IPS DF 6.9 (cell line): ENCODE measurements around the gene EBLN2.

Experiments used
- DNase-seq: peaks from one replicate; pipeline ENCODE4 v3.0.0-alpha.2; 2013; ENCODE audit warnings: low read depth, low spot score
- H3K27ac ChIP-seq: one replicate; pipeline ENCODE4 v1.5.1; 2013; ENCODE audit warnings: low read length, control low read depth
- H3K27me3 ChIP-seq: 2 replicates; pipeline ENCODE4 v1.6.1; 2013; ENCODE audit warnings: mild to moderate bottlenecking, low read length; ENCODE audit not compliant: control insufficient read depth, insufficient read depth
- H3K36me3 ChIP-seq: 2 replicates; pipeline ENCODE4 v1.6.1; 2013; ENCODE audit warnings: low read length; ENCODE audit not compliant: control insufficient read depth, insufficient read depth
- H3K4me1 ChIP-seq: 2 replicates; pipeline ENCODE4 v1.6.1; 2013; ENCODE audit warnings: low read length; ENCODE audit not compliant: control insufficient read depth, insufficient read depth
- H3K4me3 ChIP-seq: 2 replicates; pipeline ENCODE4 v1.5.1; 2013; ENCODE audit warnings: mild to moderate bottlenecking, low read length
- H3K9me3 ChIP-seq: 2 replicates; pipeline ENCODE4 v1.6.1; 2013; ENCODE audit warnings: low read length, inconsistent platforms; ENCODE audit not compliant: control insufficient read depth, insufficient read depth
- WGBS: extraction: QIAGEN DNeasy Blood & Tissue Kit; methylation state at CpG from one replicate; pipeline ENCODE4 v1.1.7; 2013; ENCODE audit warnings: mixed read lengths, missing lambda C conversion rate; ENCODE audit not compliant: insufficient read length, insufficient coverage; 5-methylcytosine and 5-hydroxymethylcytosine counted together

Gene EBLN2

GRCh38 chr3:73031573-73032103 lies 29.8 kb upstream of the EBLN2 start:
- Histone ChIP-seq H3K27me3 (no peaks in the 10 kb centered on the region), H3K9me3 (no peaks in the 10 kb centered on the region), H3K27ac (no peak overlapping the region), H3K4me3 (no peak overlapping the region), H3K4me1 (no peaks in the 10 kb centered on the region), H3K36me3 (no peaks in the 10 kb centered on the region)
- no peak for DNase-seq
- no CpG with 5 or more reads among the region's 2 CpGs for whole genome bisulfite sequencing

- no CpG with 5 or more reads among the region's 3 CpGs for WGBS
These were observed 24.5 kb upstream of the EBLN2 start for GRCh38 chr3:73036694-73037591.

GRCh38 chr3:73041537-73041936 lies 19.9 kb upstream of the EBLN2 start:
- no peaks in the 10 kb centered on the region for H3K27me3 ChIP-seq
- no peak for DNase-seq
- H3K36me3 ChIP-seq: no peaks in the 10 kb centered on the region
- H3K27ac ChIP-seq: no peak overlapping the region
- no peaks in the 10 kb centered on the region for H3K9me3 ChIP-seq
- H3K4me1 ChIP-seq: peaks cover 3% of the 10 kb centered on the region; the same call in 1 of the 2 replicates
- WGBS: no CpG with 5 or more reads among the region's 3 CpGs
- no peak overlapping the region for H3K4me3 ChIP-seq

More at GRCh38 chr3:73036694-73037591, 24.5 kb upstream of the EBLN2 start:
- Histone ChIP-seq H3K9me3 (no peaks in the 10 kb centered on the region), H3K27me3 (no peaks in the 10 kb centered on the region), H3K36me3 (no peaks in the 10 kb centered on the region), H3K4me1 (peaks cover 1% of the 10 kb centered on the region; the same call in 1 of the 2 replicates), H3K27ac (no peak overlapping the region), H3K4me3 (no peak overlapping the region)
- DNase-seq: no peak

DNA sequence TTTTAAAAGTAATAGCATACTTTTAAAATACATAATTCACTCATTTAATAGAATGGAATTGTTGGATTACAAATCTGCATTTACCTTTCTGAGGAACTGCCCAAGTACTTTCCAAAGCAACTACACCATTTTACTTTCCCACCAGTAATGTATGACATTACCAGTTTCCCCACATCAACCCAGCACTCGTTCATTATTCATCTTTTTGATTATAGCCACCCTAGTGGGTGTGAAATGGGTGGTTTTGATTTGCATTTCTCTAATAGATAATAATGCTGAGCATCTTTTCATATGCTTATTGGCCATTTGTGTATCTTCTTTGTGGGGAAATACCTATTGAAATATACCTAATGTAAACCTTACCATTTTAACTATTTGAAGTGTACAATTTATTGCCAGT lies 18.0 kb upstream of the EBLN2 start:
- no CpG with 5 or more reads among the region's 1 CpG for WGBS
- 0 out of 2 replicates have a peak, but pooled peaks cover 2% of the 10 kb centered on the region for H3K4me1 ChIP-seq
- no peak overlapping the region for H3K4me3 ChIP-seq
- no peak overlapping the region for H3K27ac ChIP-seq
- H3K9me3 ChIP-seq: no peaks in the 10 kb centered on the region
- H3K27me3 ChIP-seq: no peaks in the 10 kb centered on the region
- DNase-seq: no peak
- no peaks in the 10 kb centered on the region for H3K36me3 ChIP-seq

DNA sequence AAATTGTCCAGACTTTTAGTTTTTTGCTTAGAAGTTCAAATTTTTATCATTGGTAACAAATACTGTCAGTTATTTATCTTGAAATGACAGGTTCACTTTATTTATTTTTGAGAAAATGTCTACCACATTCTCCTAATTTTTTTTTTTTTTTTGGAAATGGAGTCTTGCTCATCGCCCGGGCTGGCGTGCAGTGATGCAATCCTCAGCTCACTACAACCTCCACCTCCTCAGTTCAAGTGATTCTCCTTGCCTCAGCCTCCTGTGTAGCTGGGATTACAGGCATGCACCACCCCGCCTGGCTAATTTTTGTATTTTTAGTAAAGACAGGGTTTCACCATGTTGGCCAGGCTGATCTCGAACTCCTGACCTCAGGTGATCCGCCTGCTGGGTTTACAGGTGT lies 16.1 kb upstream of the EBLN2 start:
- DNase-seq: no peak
- H3K36me3 ChIP-seq: no peaks in the 10 kb centered on the region
- 0 out of 2 replicates have a peak, but pooled peaks cover 2% of the 10 kb centered on the region for H3K4me1 ChIP-seq
- WGBS: no CpG with 5 or more reads among the region's 6 CpGs
- H3K4me3 ChIP-seq: no peak overlapping the region
- no peaks in the 10 kb centered on the region for H3K27me3 ChIP-seq
- H3K9me3 ChIP-seq: no peaks in the 10 kb centered on the region
- no peak overlapping the region for H3K27ac ChIP-seq

DNA sequence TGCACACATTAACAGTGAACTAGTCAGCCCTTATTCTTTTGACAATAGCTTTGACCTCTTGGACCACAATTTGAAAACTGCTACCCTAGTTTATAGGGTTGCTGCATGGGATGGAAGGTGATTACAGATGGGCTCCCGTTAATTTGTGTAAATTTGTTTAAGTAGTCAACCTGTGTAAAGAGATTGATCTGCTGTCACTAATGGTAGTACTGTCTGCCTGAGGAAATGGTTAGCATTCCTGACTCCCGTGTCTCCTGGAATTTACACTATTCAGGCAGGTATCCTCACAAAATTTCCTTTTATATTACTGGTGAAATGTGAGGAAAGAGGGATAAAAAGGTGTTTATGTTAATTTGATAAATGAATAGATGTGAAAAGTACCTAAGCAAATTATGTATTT lies 15.3 kb upstream of the EBLN2 start:
- H3K27ac ChIP-seq: no peak overlapping the region
- H3K36me3 ChIP-seq: no peaks in the 10 kb centered on the region

GRCh38 chr3:73049319-73049718 lies 12.1 kb upstream of the EBLN2 start:
- no peak overlapping the region for H3K4me3 ChIP-seq
- WGBS: no CpG with 5 or more reads among the region's 10 CpGs
- no peak for DNase-seq
- no peaks in the 10 kb centered on the region for H3K9me3 ChIP-seq
- H3K27me3 ChIP-seq: no peaks in the 10 kb centered on the region
- no peaks in the 10 kb centered on the region for H3K36me3 ChIP-seq
- no peak overlapping the region for H3K27ac ChIP-seq
- 0 out of 2 replicates have a peak, but pooled peaks cover 2% of the 10 kb centered on the region for H3K4me1 ChIP-seq

More for the DNA sequence above, 15.3 kb upstream of the EBLN2 start:
- Histone ChIP-seq H3K27me3 (no peaks in the 10 kb centered on the region), H3K4me3 (no peak overlapping the region), H3K4me1 (0 out of 2 replicates have a peak, but pooled peaks cover 2% of the 10 kb centered on the region), H3K9me3 (no peaks in the 10 kb centered on the region)
- no CpG with 5 or more reads among the region's 2 CpGs for WGBS
- DNase-seq: no peak

DNA sequence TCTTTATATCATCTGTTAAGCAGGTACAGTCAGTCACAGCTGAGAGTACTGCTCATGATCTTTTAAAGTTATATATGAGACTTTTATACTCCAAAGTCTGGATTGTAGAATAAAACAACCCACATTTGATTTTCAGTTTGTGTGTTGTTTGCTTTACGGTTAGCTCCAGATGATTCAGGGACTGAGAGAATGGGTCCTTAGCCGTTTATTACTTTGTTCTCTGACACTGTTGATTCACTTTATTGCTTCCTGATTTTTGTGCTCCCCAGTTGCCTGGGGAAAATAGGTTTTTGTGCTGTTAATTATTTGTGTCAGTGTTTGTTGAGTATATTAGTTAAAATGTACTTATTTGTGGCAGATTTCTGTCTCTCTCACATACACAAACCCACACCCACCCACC lies 8.6 kb upstream of the EBLN2 start:
- no peaks in the 10 kb centered on the region for H3K27me3 ChIP-seq

DNA sequence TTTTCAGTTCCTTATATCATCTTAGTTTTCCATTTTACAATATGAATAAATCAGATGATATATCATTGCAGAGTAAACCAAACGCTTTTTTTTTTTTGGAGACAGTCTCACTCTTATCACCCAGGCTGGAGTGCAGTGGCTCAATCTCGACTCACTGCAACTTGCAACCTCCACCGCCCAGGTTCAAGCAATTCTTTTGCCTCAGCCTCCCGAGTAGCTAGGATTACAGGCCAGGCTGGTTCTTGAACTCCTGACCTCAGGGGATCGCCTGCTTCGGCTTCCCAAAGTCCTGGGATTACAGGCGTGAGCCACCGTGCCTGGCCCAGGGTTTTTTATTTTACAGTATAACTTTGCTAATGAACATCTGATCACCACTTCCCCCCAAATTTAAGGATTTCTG lies 5.9 kb upstream of the EBLN2 start:
- no peaks in the 10 kb centered on the region for H3K27me3 ChIP-seq
- no peaks in the 10 kb centered on the region for H3K4me1 ChIP-seq
- no peaks in the 10 kb centered on the region for H3K36me3 ChIP-seq
- no peak for DNase-seq
- no peak overlapping the region for H3K4me3 ChIP-seq
- no peak overlapping the region for H3K27ac ChIP-seq
- no CpG with 5 or more reads among the region's 8 CpGs for WGBS
- H3K9me3 ChIP-seq: no peaks in the 10 kb centered on the region

More for the DNA sequence above, 8.6 kb upstream of the EBLN2 start:
- DNase-seq: no peak
- Histone ChIP-seq H3K4me3 (no peak overlapping the region), H3K27ac (no peak overlapping the region), H3K36me3 (no peaks in the 10 kb centered on the region), H3K4me1 (no peaks in the 10 kb centered on the region), H3K9me3 (no peaks in the 10 kb centered on the region)
- WGBS: no CpG with 5 or more reads among the region's 2 CpGs

GRCh38 chr3:73056014-73056844 lies 5.2 kb upstream of the EBLN2 start:
- Histone ChIP-seq H3K4me1 (no peaks in the 10 kb centered on the region), H3K36me3 (no peaks in the 10 kb centered on the region), H3K9me3 (no peaks in the 10 kb centered on the region), H3K27ac (no peak overlapping the region), H3K4me3 (no peak overlapping the region), H3K27me3 (no peaks in the 10 kb centered on the region)
- DNase-seq: no peak
- WGBS: no CpG with 5 or more reads among the region's 5 CpGs
